SK-N-SH (cell line): ENCODE results near the gene PCMT1. TPM values are rescaled to one million over a fixed set of nuclear protein-coding genes. Genes with fewer than 3 reads are reported as not detected.

Source experiments
- CTCF ChIA-PET: fragments of 300-600, 350-600 bp; formaldehyde crosslinking; extraction: SDS; loops from one replicate; lab custom pipeline; 2021; lab: Yijun Ruan, JAX
- POLR2A ChIA-PET: fragments of 350-600 bp; sonication (Branson Sonifier 250); formaldehyde crosslinking; extraction: SDS; loops from one replicate; lab custom pipeline; 2020; ENCODE audit warnings: antibody characterized with exemption, inconsistent platforms; lab: Yijun Ruan, JAX
- DNase-seq: peaks from one replicate; pipeline ENCODE4 v3.0.0; 2012
- H2AFZ ChIP-seq: fragments of 200-600 bp; sonication (generic); 2 replicates; pipeline ENCODE4 v1.8.1; 2016; ENCODE audit warnings: antibody characterized with exemption, mild to moderate bottlenecking, low read depth
- H3F3A ChIP-seq: fragments of 200-600 bp; sonication (generic); replicated peaks from 2 replicates; pipeline ENCODE3; 2016; ENCODE audit warnings: antibody characterized with exemption, mild to moderate bottlenecking; ENCODE audit not compliant: insufficient read depth
- H3K27ac ChIP-seq, 2 experiments: fragments of 200-500 bp in 1 of 2; fragments of 200-600 bp in 1 of 2; sonication (Bioruptor generic) in 1 of 2; sonication (generic), shearing (Covaris generic) in 1 of 2; 2 replicates each; pipeline versions ENCODE4 v1.5.1 to v1.6.1; 2014 to 2016; ENCODE audit warnings: low read depth in 2 of 2, inconsistent platforms in 1 of 2, low read length in 1 of 2, mild to moderate bottlenecking in 1 of 2, mixed read lengths in 1 of 2
- H3K27me3 ChIP-seq: fragments of 200-600 bp; sonication (generic), shearing (Covaris generic); 2 replicates; pipeline ENCODE4 v1.6.1; 2016; ENCODE audit warnings: mixed run types; ENCODE audit not compliant: insufficient read depth
- H3K36me3 ChIP-seq, 2 experiments: fragments of 200-500 bp in 1 of 2; fragments of 200-600 bp in 1 of 2; sonication (Bioruptor generic) in 1 of 2; sonication (generic) in 1 of 2; replicated peaks in 1 of 2; 2 replicates each; pipeline versions ENCODE3 to v1.5.1; 2014 to 2016; ENCODE audit warnings: low read length in 1 of 2, mild to moderate bottlenecking in 1 of 2; ENCODE audit not compliant: insufficient read depth in 2 of 2, control insufficient read depth in 1 of 2
- H3K4me1 ChIP-seq, 2 experiments: fragments of 200-500 bp in 1 of 2; fragments of 200-600 bp in 1 of 2; sonication (Bioruptor generic) in 1 of 2; sonication (generic), shearing (Covaris generic) in 1 of 2; 2 replicates each; pipeline versions ENCODE4 v1.5.1 to v1.6.1; 2014 to 2016; ENCODE audit warnings: low read depth in 1 of 2, low read length in 1 of 2, mixed run types in 1 of 2; ENCODE audit not compliant: insufficient read depth in 2 of 2, control insufficient read depth in 1 of 2
- H3K4me2 ChIP-seq: fragments of 200-600 bp; sonication (generic), shearing (Covaris generic); 2 replicates; pipeline ENCODE4 v1.6.1; 2017; ENCODE audit warnings: mixed run types
- H3K4me3 ChIP-seq, 2 experiments: fragments of 200-500 bp in 1 of 2; fragments of 200-600 bp in 1 of 2; sonication (Bioruptor generic) in 1 of 2; sonication (generic), shearing (Covaris generic) in 1 of 2; 2 replicates each; pipeline versions ENCODE4 v1.5.1 to v1.8.1; 2014 to 2016; ENCODE audit warnings: low read depth in 2 of 2, inconsistent platforms in 1 of 2, low read length in 1 of 2, mild to moderate bottlenecking in 1 of 2, mixed read lengths in 1 of 2, moderate library complexity in 1 of 2
- H3K79me2 ChIP-seq: fragments of 200-600 bp; sonication (generic); 2 replicates; pipeline ENCODE4 v1.8.1; 2017; ENCODE audit warnings: mild to moderate bottlenecking; ENCODE audit not compliant: insufficient read depth
- H3K9ac ChIP-seq: fragments of 200-600 bp; sonication (generic); 2 replicates; pipeline ENCODE4 v1.6.1; 2017; ENCODE audit warnings: mixed run types
- H3K9me2 ChIP-seq: fragments of 200-600 bp; sonication (generic); 2 replicates; pipeline ENCODE4 v1.6.1; 2017; ENCODE audit warnings: mixed run types
- H3K9me3 ChIP-seq: fragments of 200-600 bp; sonication (generic); 2 replicates; pipeline ENCODE4 v1.6.1; 2017; ENCODE audit warnings: mixed run types, mild to moderate bottlenecking, moderate library complexity
- H4K20me1 ChIP-seq: fragments of 200-600 bp; sonication (generic); 2 replicates; pipeline ENCODE4 v1.6.1; 2017; ENCODE audit warnings: mild to moderate bottlenecking, mixed run types; ENCODE audit not compliant: insufficient read depth
- CHD2 ChIP-seq: fragments of 150-350 bp; IDR thresholded peaks from 2 replicates; pipeline ENCODE4 v1.6.1; 2018; ENCODE audit warnings: low read length; ENCODE audit not compliant: partially characterized antibody
- FOSL2 ChIP-seq: IDR thresholded peaks from 2 replicates; pipeline ENCODE4 v1.4.0; 2012; ENCODE audit warnings: low read depth, mild to moderate bottlenecking, moderate library complexity, borderline replicate concordance
- FOXM1 ChIP-seq: IDR thresholded peaks from 2 replicates; pipeline ENCODE4 v1.4.0; 2012; ENCODE audit warnings: low read depth, mild to moderate bottlenecking
- GABPA ChIP-seq: IDR thresholded peaks from 2 replicates; pipeline ENCODE4 v1.4.0; 2012; ENCODE audit warnings: low read depth, mild to moderate bottlenecking
- JUND ChIP-seq: IDR thresholded peaks from 2 replicates; pipeline ENCODE4 v1.4.0; 2012
- MEF2A ChIP-seq: IDR thresholded peaks from 2 replicates; pipeline ENCODE4 v1.4.0; 2012; ENCODE audit warnings: low read depth, borderline replicate concordance
- MXI1 ChIP-seq: IDR thresholded peaks from 2 replicates; pipeline ENCODE4 v1.6.1; 2012; ENCODE audit warnings: mild to moderate bottlenecking, low read depth, low read length, improper control_type of control experiment
- NFIC ChIP-seq: IDR thresholded peaks from 2 replicates; pipeline ENCODE4 v1.4.0; 2012; ENCODE audit warnings: borderline replicate concordance
- RAD21 ChIP-seq: IDR thresholded peaks from 2 replicates; pipeline ENCODE4 v1.6.1; 2012; ENCODE audit warnings: mild to moderate bottlenecking, low read length
- RCOR1 ChIP-seq: fragments of 150-350 bp; IDR thresholded peaks from 2 replicates; pipeline ENCODE4 v1.6.1; 2017; ENCODE audit warnings: antibody characterized with exemption, low read length
- RFX5 ChIP-seq: IDR thresholded peaks from 2 replicates; pipeline ENCODE4 v1.6.1; 2012; ENCODE audit warnings: mild to moderate bottlenecking, improper control_type of control experiment, low read length
- TAF1 ChIP-seq: IDR thresholded peaks from 2 replicates; pipeline ENCODE4 v1.6.1; 2012; ENCODE audit warnings: low read depth, mild to moderate bottlenecking, low read length, moderate library complexity, borderline replicate concordance
- YY1 ChIP-seq: IDR thresholded peaks from 2 replicates; pipeline ENCODE4 v1.4.0; 2012; ENCODE audit warnings: low read depth, mild to moderate bottlenecking
- WGBS: methylation state at CpG from one replicate; pipeline ENCODE4 v1.1.6; 2017; ENCODE audit warnings: low lambda C conversion rate; 5-methylcytosine and 5-hydroxymethylcytosine counted together
- polyA plus RNA-seq, 3 experiments: library from polyadenylated mRNA; depleted of rRNA; stranded (reverse); fragments of >200 nt; gene quantifications; 2 replicates each; pipeline ENCODE4 v1.2.3, GENCODE V29; 2012
- TF ChIP-seq, protein P1 (sequence below): IDR thresholded peaks from 2 replicates; pipeline ENCODE4; 2012
- TF ChIP-seq, protein P2 (sequence below): fragments of 200-600 bp; sonication (generic); IDR thresholded peaks from 2 replicates; pipeline ENCODE4 v1.6.1; 2017; ENCODE audit warnings: antibody characterized with exemption, mild to moderate bottlenecking, moderate library complexity
- TF ChIP-seq, protein P3 (sequence below): fragments of 150-350 bp; IDR thresholded peaks from 2 replicates; pipeline ENCODE4 v1.6.1; 2017; ENCODE audit warnings: antibody characterized with exemption, low read length, low read depth, borderline replicate concordance

PCMT1 gene
- polyA plus RNA-seq, 1 of the 3 experiments (the other 2 are of a cell fraction), result 190 TPM

DNA sequence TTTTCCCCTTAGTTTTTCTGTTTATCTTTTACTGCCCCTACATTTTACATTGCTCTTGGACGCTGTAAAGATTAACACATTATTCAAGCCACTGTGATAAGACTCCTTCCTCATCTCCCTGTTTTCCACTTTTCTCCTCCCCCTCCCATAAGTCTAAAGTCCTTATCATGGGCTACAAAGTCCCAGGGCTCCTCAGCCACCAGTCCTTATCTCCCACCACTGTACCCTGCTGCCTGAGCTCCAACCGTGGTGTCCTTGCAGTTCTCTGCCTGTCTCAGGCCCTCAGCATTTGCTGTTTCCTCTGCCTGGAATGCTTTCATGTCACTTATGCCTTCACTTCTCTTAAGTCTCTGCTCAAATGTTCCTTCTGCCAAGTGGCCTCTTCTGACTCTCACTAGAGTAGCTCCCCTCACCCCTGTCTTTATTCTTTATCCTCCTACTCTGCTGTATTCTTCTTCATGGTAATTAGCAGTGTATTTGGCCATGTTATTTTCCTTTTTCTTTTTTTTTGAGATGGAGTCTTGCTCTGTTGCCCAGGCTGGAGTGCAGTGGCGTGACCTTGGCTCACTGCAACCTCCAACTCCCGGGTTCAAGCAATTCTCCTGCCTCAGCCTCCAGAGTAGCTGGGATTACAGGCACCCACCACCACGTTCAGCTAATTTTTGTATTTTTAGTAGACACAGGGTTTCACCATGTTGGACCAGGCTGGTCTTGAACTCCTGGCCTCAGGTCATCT, 20.9 kb upstream of the PCMT1 start:
- CTCF ChIA-PET, result interaction anchor here (0.8 kb wide), 1 partner anchor 17 kb away, joined by 3 read pairs; the partner anchor contains the start of gene NUP43
- H3K36me3 ChIP-seq, result peaks cover 27 to 59% of the 10 kb centered on the region in 2 experiments
- no peak overlapping the region for H3K9ac ChIP-seq
- no peaks in the 10 kb centered on the region for H4K20me1 ChIP-seq
- POLR2A ChIA-PET, result no interaction called here
- no peaks in the 10 kb centered on the region for H3K9me3 ChIP-seq
- 91% methylated on average over 5 of the region's 5 CpGs for WGBS
- no peaks in the 10 kb centered on the region for H3K9me2 ChIP-seq
- H3K27me3 ChIP-seq, result no peaks in the 10 kb centered on the region
- TF ChIP-seq FOXM1 (no peak), RAD21 (no peak), YY1 (no peak), GABPA (no peak), FOSL2 (no peak), RFX5 (no peak), RCOR1 (no peak), MEF2A (no peak)
- TF ChIP-seq, protein P1, sequence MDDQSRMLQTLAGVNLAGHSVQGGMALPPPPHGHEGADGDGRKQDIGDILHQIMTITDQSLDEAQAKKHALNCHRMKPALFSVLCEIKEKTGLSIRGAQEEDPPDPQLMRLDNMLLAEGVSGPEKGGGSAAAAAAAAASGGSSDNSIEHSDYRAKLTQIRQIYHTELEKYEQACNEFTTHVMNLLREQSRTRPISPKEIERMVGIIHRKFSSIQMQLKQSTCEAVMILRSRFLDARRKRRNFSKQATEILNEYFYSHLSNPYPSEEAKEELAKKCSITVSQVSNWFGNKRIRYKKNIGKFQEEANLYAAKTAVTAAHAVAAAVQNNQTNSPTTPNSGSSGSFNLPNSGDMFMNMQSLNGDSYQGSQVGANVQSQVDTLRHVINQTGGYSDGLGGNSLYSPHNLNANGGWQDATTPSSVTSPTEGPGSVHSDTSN, result no peak
- TF ChIP-seq, protein P2, sequence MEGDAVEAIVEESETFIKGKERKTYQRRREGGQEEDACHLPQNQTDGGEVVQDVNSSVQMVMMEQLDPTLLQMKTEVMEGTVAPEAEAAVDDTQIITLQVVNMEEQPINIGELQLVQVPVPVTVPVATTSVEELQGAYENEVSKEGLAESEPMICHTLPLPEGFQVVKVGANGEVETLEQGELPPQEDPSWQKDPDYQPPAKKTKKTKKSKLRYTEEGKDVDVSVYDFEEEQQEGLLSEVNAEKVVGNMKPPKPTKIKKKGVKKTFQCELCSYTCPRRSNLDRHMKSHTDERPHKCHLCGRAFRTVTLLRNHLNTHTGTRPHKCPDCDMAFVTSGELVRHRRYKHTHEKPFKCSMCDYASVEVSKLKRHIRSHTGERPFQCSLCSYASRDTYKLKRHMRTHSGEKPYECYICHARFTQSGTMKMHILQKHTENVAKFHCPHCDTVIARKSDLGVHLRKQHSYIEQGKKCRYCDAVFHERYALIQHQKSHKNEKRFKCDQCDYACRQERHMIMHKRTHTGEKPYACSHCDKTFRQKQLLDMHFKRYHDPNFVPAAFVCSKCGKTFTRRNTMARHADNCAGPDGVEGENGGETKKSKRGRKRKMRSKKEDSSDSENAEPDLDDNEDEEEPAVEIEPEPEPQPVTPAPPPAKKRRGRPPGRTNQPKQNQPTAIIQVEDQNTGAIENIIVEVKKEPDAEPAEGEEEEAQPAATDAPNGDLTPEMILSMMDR, result no peak
- no peaks in the 10 kb centered on the region for H3K4me1 ChIP-seq
- H3K79me2 ChIP-seq, result no peaks in the 10 kb centered on the region
- DNase-seq, result no peak
- H3K27ac ChIP-seq, result no peak overlapping the region
- H2AFZ ChIP-seq, result no peak overlapping the region
- H3F3A ChIP-seq, result peaks cover 13% of the 10 kb centered on the region
- H3K4me2 ChIP-seq, result no peak overlapping the region
- no peak overlapping the region for H3K4me3 ChIP-seq

DNA sequence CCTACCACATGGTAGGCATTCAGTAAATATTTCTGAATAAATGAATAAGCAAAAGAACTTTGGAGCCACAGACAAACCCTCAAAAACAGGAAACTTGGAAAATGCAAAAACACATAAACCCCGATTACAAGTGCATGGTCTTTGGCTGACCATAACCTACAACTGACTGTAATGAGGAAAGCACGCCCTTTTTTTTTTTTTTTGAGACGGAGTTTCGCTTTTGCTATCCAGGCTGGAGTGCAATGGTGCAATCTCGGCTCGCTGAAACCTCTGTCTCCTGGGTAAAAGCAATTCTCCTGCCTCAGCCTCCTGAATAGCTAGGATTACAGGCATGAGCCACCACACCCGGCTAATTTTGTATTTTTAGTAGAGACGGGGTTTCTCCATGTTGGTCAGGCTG, 19.7 kb upstream of the PCMT1 start:
- Histone ChIP-seq H3K4me2 (no peak overlapping the region), H3K4me3 (no peak overlapping the region), H3K4me1 (no peaks in the 10 kb centered on the region), H3K36me3 (peaks cover 27 to 53% of the 10 kb centered on the region in 2 experiments), H3K27ac (no peak overlapping the region), H4K20me1 (no peaks in the 10 kb centered on the region)
- no peak for DNase-seq
- CTCF ChIA-PET, result no interaction called here
- 93% methylated on average over 8 of the region's 8 CpGs for WGBS
- TF ChIP-seq, protein P3, sequence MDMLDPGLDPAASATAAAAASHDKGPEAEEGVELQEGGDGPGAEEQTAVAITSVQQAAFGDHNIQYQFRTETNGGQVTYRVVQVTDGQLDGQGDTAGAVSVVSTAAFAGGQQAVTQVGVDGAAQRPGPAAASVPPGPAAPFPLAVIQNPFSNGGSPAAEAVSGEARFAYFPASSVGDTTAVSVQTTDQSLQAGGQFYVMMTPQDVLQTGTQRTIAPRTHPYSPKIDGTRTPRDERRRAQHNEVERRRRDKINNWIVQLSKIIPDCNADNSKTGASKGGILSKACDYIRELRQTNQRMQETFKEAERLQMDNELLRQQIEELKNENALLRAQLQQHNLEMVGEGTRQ, result no peak
- no peak for TF ChIP-seq NFIC
- no peak for TF ChIP-seq JUND
- TF ChIP-seq RAD21, result no peak
- TF ChIP-seq TAF1, result no peak
- TF ChIP-seq, protein P1, result no peak
- TF ChIP-seq CHD2, result no peak
- TF ChIP-seq MXI1, result no peak
- TF ChIP-seq, all 33 proteins: peak for 0
- Histone ChIP-seq H3K9me3 (no peaks in the 10 kb centered on the region), H3K79me2 (no peaks in the 10 kb centered on the region), H3K27me3 (no peaks in the 10 kb centered on the region), H3F3A (peaks cover 5% of the 10 kb centered on the region), H3K9me2 (no peaks in the 10 kb centered on the region), H3K9ac (no peak overlapping the region), H2AFZ (no peak overlapping the region)
- POLR2A ChIA-PET, result no interaction called here
